ENCODE measurements around the gene FGB. TPM values are rescaled to one million over a fixed set of nuclear protein-coding genes. Genes with fewer than 3 reads are reported as not detected.

Gene FGB
- total and polyA plus RNA-seq, 2 of the 13 experiments (the other 11 are each of a cell fraction or from before 2014, with no cell fraction given), result 226 to 784 TPM

DNA sequence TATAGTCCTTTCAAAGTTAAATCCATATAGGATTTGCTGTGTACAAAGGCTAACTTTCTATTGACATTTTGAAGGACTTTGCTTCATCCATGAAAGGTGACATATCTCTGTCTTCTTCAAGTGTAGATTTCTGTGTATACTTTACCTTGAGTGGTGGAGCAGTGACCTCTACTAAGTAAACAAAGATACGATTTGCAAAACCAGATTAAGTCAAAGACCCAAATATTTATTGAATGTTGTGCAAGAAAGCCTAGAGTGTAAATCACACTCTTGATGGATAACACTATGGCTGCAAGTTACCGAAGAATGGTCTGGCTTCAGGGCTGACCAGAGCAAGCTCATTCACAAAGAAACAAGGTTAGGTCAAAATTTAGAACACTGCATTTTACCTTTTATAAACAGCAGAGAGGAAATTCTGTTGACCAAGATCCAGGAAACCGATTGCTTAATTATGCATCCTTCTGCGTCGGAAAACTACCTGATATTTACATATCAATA is 55.1 kb downstream of the FGB start (continued):
- TF ChIP-seq ZNF670 (CRISPR knock-in tag; IDR thresholded peaks at IDR 0.05; ENCODE audit: borderline replicate concordance), result peak; percentile 19; the same call in 1 of the 2 replicates
- TF ChIP-seq KAT7 (CRISPR knock-in tag; IDR thresholded peaks at IDR 0.05; ENCODE audit: borderline replicate concordance), result peak; percentile 65; the same call in 1 of the 2 replicates
- no peak for TF ChIP-seq ZNF850 (CRISPR knock-in tag; conservative IDR thresholded peaks at IDR 0.05)
- TF ChIP-seq, protein P1, sequence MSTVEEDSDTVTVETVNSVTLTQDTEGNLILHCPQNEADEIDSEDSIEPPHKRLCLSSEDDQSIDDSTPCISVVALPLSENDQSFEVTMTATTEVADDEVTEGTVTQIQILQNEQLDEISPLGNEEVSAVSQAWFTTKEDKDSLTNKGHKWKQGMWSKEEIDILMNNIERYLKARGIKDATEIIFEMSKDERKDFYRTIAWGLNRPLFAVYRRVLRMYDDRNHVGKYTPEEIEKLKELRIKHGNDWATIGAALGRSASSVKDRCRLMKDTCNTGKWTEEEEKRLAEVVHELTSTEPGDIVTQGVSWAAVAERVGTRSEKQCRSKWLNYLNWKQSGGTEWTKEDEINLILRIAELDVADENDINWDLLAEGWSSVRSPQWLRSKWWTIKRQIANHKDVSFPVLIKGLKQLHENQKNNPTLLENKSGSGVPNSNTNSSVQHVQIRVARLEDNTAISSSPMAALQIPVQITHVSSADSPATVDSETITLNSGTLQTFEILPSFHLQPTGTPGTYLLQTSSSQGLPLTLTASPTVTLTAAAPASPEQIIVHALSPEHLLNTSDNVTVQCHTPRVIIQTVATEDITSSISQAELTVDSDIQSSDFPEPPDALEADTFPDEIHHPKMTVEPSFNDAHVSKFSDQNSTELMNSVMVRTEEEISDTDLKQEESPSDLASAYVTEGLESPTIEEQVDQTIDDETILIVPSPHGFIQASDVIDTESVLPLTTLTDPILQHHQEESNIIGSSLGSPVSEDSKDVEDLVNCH (CRISPR knock-in tag; IDR thresholded peaks at IDR 0.05), result no peak
- 0 out of 2 replicates have a peak, but pooled peaks have one; percentile 62 for TF ChIP-seq ZNF264 (CRISPR knock-in tag; IDR thresholded peaks at IDR 0.05)
- no peak for TF ChIP-seq ZNF788 (CRISPR knock-in tag; IDR thresholded peaks at IDR 0.05; ENCODE audit: borderline replicate concordance)
- TF ChIP-seq, protein P2, sequence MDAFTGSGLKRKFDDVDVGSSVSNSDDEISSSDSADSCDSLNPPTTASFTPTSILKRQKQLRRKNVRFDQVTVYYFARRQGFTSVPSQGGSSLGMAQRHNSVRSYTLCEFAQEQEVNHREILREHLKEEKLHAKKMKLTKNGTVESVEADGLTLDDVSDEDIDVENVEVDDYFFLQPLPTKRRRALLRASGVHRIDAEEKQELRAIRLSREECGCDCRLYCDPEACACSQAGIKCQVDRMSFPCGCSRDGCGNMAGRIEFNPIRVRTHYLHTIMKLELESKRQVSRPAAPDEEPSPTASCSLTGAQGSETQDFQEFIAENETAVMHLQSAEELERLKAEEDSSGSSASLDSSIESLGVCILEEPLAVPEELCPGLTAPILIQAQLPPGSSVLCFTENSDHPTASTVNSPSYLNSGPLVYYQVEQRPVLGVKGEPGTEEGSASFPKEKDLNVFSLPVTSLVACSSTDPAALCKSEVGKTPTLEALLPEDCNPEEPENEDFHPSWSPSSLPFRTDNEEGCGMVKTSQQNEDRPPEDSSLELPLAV (CRISPR knock-in tag; conservative IDR thresholded peaks at IDR 0.05; ENCODE audit: low read depth), result no peak
- TF ChIP-seq, protein P3, sequence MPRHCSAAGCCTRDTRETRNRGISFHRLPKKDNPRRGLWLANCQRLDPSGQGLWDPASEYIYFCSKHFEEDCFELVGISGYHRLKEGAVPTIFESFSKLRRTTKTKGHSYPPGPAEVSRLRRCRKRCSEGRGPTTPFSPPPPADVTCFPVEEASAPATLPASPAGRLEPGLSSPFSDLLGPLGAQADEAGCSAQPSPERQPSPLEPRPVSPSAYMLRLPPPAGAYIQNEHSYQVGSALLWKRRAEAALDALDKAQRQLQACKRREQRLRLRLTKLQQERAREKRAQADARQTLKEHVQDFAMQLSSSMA (CRISPR knock-in tag; IDR thresholded peaks at IDR 0.05), result no peak
- TF ChIP-seq ZC3H13 (CRISPR knock-in tag; IDR thresholded peaks at IDR 0.05), result no peak; the same call in 1 of the 2 replicates
- TF ChIP-seq ZNF382 (CRISPR knock-in tag; IDR thresholded peaks at IDR 0.05; ENCODE audit: borderline replicate concordance), result no peak
- no peak for TF ChIP-seq MYC (CRISPR knock-in tag; IDR thresholded peaks at IDR 0.05; ENCODE audit: borderline replicate concordance)
- TF ChIP-seq ATM (IDR thresholded peaks at IDR 0.05; ENCODE audit: borderline replicate concordance), result no peak
- no peak for TF ChIP-seq SMAD9 (CRISPR knock-in tag; IDR thresholded peaks at IDR 0.05)
- TF ChIP-seq, protein P4, sequence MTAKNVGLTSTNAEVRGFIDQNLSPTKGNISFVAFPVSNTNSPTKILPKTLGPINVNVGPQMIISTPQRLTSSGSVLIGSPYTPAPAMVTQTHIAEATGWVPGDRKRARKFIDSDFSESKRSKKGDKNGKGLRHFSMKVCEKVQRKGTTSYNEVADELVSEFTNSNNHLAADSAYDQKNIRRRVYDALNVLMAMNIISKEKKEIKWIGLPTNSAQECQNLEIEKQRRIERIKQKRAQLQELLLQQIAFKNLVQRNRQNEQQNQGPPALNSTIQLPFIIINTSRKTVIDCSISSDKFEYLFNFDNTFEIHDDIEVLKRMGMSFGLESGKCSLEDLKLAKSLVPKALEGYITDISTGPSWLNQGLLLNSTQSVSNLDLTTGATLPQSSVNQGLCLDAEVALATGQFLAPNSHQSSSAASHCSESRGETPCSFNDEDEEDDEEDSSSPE (CRISPR knock-in tag; IDR thresholded peaks at IDR 0.05), result 0 out of 2 replicates have a peak, but pooled peaks have one; percentile 41
- TF ChIP-seq, protein P5, sequence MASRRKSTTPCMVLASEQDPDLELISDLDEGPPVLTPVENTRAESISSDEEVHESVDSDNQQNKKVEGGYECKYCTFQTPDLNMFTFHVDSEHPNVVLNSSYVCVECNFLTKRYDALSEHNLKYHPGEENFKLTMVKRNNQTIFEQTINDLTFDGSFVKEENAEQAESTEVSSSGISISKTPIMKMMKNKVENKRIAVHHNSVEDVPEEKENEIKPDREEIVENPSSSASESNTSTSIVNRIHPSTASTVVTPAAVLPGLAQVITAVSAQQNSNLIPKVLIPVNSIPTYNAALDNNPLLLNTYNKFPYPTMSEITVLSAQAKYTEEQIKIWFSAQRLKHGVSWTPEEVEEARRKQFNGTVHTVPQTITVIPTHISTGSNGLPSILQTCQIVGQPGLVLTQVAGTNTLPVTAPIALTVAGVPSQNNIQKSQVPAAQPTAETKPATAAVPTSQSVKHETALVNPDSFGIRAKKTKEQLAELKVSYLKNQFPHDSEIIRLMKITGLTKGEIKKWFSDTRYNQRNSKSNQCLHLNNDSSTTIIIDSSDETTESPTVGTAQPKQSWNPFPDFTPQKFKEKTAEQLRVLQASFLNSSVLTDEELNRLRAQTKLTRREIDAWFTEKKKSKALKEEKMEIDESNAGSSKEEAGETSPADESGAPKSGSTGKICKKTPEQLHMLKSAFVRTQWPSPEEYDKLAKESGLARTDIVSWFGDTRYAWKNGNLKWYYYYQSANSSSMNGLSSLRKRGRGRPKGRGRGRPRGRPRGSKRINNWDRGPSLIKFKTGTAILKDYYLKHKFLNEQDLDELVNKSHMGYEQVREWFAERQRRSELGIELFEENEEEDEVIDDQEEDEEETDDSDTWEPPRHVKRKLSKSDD (CRISPR knock-in tag; IDR thresholded peaks at IDR 0.05; ENCODE audit: low read depth), result no peak; the same call in 1 of the 2 replicates
- no peak for TF ChIP-seq ZNF33A (CRISPR knock-in tag; IDR thresholded peaks at IDR 0.05; ENCODE audit: borderline replicate concordance)
- TF ChIP-seq ZNF552 (CRISPR knock-in tag; IDR thresholded peaks at IDR 0.05; ENCODE audit: borderline replicate concordance), result no peak
- no peak for TF ChIP-seq SRSF1 (optimal IDR thresholded peaks at IDR 0.05; ENCODE audit: low read depth, low read length)
